Measurements from ENCODE around the gene MCTP2.

Gene MCTP2

GRCh38 chr15:94298364-94298763 lies 67.0 kb downstream of the MCTP2 start:
- no peak for DNase-seq (ENCODE audit: low read depth)

GRCh38 chr15:94300612-94301011 lies 69.3 kb downstream of the MCTP2 start:
- no peak for DNase-seq (ENCODE audit: low read depth)

- no peak for DNase-seq (ENCODE audit: low read depth)
Measured at GRCh38 chr15:94305133-94305532, 73.8 kb downstream of the MCTP2 start.

GRCh38 chr15:94306700-94307650 lies 75.6 kb downstream of the MCTP2 start:
- no peak for DNase-seq (ENCODE audit: low read depth)

GRCh38 chr15:94312946-94313345 lies 81.6 kb downstream of the MCTP2 start:
- no peak for DNase-seq (ENCODE audit: low read depth)

- no peak for DNase-seq (ENCODE audit: low read depth)
Measured at GRCh38 chr15:94314639-94315038, 83.3 kb downstream of the MCTP2 start.

- no peak for DNase-seq (ENCODE audit: low read depth)
Measured at GRCh38 chr15:94317211-94317610, 85.8 kb downstream of the MCTP2 start.

- no peak for DNase-seq (ENCODE audit: low read depth)
Measured at GRCh38 chr15:94322141-94322540, 90.8 kb downstream of the MCTP2 start.

- no peak for DNase-seq (ENCODE audit: low read depth)
Measured at GRCh38 chr15:94323076-94323475, 91.7 kb downstream of the MCTP2 start.

GRCh38 chr15:94324117-94324826 lies 92.9 kb downstream of the MCTP2 start:
- DNase-seq (ENCODE audit: low read depth): no peak

- no peak for DNase-seq (ENCODE audit: low read depth)
Measured at GRCh38 chr15:94324835-94325767, 93.7 kb downstream of the MCTP2 start.

GRCh38 chr15:94327356-94327936 lies 96.1 kb downstream of the MCTP2 start:
- no peak for DNase-seq (ENCODE audit: low read depth)

- no peak for DNase-seq (ENCODE audit: low read depth)
Measured at GRCh38 chr15:94331731-94332130, 100.4 kb downstream of the MCTP2 start.

- no peak for DNase-seq (ENCODE audit: low read depth)
Measured at GRCh38 chr15:94335616-94336015, 104.3 kb downstream of the MCTP2 start.

- DNase-seq (ENCODE audit: low read depth): no peak
Measured at GRCh38 chr15:94336817-94337467, 105.6 kb downstream of the MCTP2 start.

- no peak for DNase-seq (ENCODE audit: low read depth)
Measured at GRCh38 chr15:94338243-94338846, 107.0 kb downstream of the MCTP2 start.

GRCh38 chr15:94346282-94346681 lies 114.9 kb downstream of the MCTP2 start:
- no peak for DNase-seq (ENCODE audit: low read depth)

GRCh38 chr15:94348084-94348483 lies 116.7 kb downstream of the MCTP2 start:
- DNase-seq (ENCODE audit: low read depth): no peak

- no peak for DNase-seq (ENCODE audit: low read depth)
Measured at GRCh38 chr15:94351031-94351535, 119.7 kb downstream of the MCTP2 start.

GRCh38 chr15:94352636-94353487 lies 121.5 kb downstream of the MCTP2 start:
- no peak for DNase-seq (ENCODE audit: low read depth)
